Neural cell (in vitro differentiated cells): ENCODE results near the gene BMPR1A. TPM values are rescaled to one million over a fixed set of nuclear protein-coding genes. Genes with fewer than 3 reads are reported as not detected.

Experiments used
- H2AFZ ChIP-seq: fragments of 200-600, 300-800 bp; sonication (generic), shearing (Covaris generic); 2 replicates; pipeline ENCODE4 v1.6.0; 2014; ENCODE audit warnings: low read depth, mild to moderate bottlenecking, antibody characterized with exemption, low read length, moderate library complexity
- H3F3A ChIP-seq: fragments of 200-600 bp; shearing (Covaris generic); 2 replicates; pipeline ENCODE4 v1.6.1; 2016; ENCODE audit warnings: mild to moderate bottlenecking, moderate library complexity, mixed read lengths, antibody characterized with exemption, low read length; ENCODE audit not compliant: insufficient read depth, poor library complexity, severe bottlenecking
- H3K27ac ChIP-seq: fragments of 200-600, 300-800 bp; sonication (generic), shearing (Covaris generic); 2 replicates; pipeline ENCODE4 v1.5.1; 2014; ENCODE audit warnings: mild to moderate bottlenecking, low read length, moderate library complexity
- H3K27me3 ChIP-seq: fragments of 300-800, 200-600 bp; sonication (generic), shearing (Covaris generic); 2 replicates; pipeline ENCODE4 v1.6.0; 2014; ENCODE audit warnings: mild to moderate bottlenecking, low read depth, low read length, moderate library complexity; ENCODE audit not compliant: insufficient read depth
- H3K36me3 ChIP-seq: fragments of 300-800, 200-600 bp; sonication (generic), shearing (Covaris generic); 2 replicates; pipeline ENCODE4 v1.5.1; 2014; ENCODE audit warnings: mild to moderate bottlenecking, antibody characterized with exemption, low read length, moderate library complexity; ENCODE audit not compliant: insufficient read depth
- H3K4me2 ChIP-seq: fragments of 300-800, 200-600 bp; sonication (generic), shearing (Covaris generic); 2 replicates; pipeline ENCODE4 v1.6.0; 2014; ENCODE audit warnings: mild to moderate bottlenecking, low read length
- H3K4me3 ChIP-seq: fragments of 300-800, 200-600 bp; sonication (generic), shearing (Covaris generic); 2 replicates; pipeline ENCODE4 v1.5.1; 2014; ENCODE audit warnings: mild to moderate bottlenecking, low read length, moderate library complexity
- H3K79me2 ChIP-seq: fragments of 200-600 bp; shearing (Covaris generic); replicated peaks from 2 replicates; pipeline ENCODE4 v1.6.0; 2014; ENCODE audit warnings: mild to moderate bottlenecking, low read length, moderate library complexity; ENCODE audit not compliant: insufficient read depth
- H3K9ac ChIP-seq: fragments of 300-800, 200-600 bp; sonication (generic), shearing (Covaris generic); 2 replicates; pipeline ENCODE4 v1.6.1; 2016; ENCODE audit warnings: mild to moderate bottlenecking, low read length, mixed read lengths
- H3K9me2 ChIP-seq: fragments of 200-600 bp; shearing (Covaris generic); 2 replicates; pipeline ENCODE4 v1.6.1; 2016; ENCODE audit warnings: mild to moderate bottlenecking, low read length, mixed read lengths; ENCODE audit not compliant: insufficient read depth
- H3K9me3 ChIP-seq: fragments of 200-600, 300-800 bp; sonication (generic), shearing (Covaris generic); 2 replicates; pipeline ENCODE4 v1.6.1; 2016; ENCODE audit warnings: mild to moderate bottlenecking, mixed run types, low read length, moderate library complexity, mixed read lengths
- H4K20me1 ChIP-seq: fragments of 200-600 bp; shearing (Covaris generic); 2 replicates; pipeline ENCODE4 v1.6.1; 2016; ENCODE audit warnings: mild to moderate bottlenecking, mixed run types; ENCODE audit not compliant: insufficient read depth
- CTCF ChIP-seq: fragments of 450-650 bp; IDR thresholded peaks from 2 replicates; pipeline ENCODE4 v1.5.1; 2014; ENCODE audit warnings: antibody characterized with exemption, mild to moderate bottlenecking, moderate library complexity; ENCODE audit not compliant: poor library complexity, severe bottlenecking
- EP300 ChIP-seq: fragments of 450-650 bp; conservative IDR thresholded peaks from 2 replicates; pipeline ENCODE4 v1.6.1; 2014; ENCODE audit warnings: antibody characterized with exemption, mild to moderate bottlenecking, moderate library complexity; ENCODE audit not compliant: poor library complexity, severe bottlenecking
- EZH2 ChIP-seq: fragments of 200-600, 300-800 bp; shearing (Covaris generic), sonication (generic); IDR thresholded peaks from 2 replicates; pipeline ENCODE4 v1.6.1; 2014; ENCODE audit warnings: antibody characterized with exemption, low read length, borderline replicate concordance, mild to moderate bottlenecking; ENCODE audit not compliant: insufficient read depth, poor library complexity, severe bottlenecking
- MXI1 ChIP-seq: fragments of 450-650 bp; conservative IDR thresholded peaks from 2 replicates; pipeline ENCODE4 v1.6.1; 2014; ENCODE audit warnings: antibody characterized with exemption, mild to moderate bottlenecking; ENCODE audit not compliant: poor library complexity, severe bottlenecking
- POLR2AphosphoS5 ChIP-seq: IDR thresholded peaks from 2 replicates; pipeline ENCODE4 v1.6.1; 2012
- RAD21 ChIP-seq: fragments of 450-650 bp; conservative IDR thresholded peaks from 2 replicates; pipeline ENCODE4 v1.6.1; 2014; ENCODE audit warnings: antibody characterized with exemption, mild to moderate bottlenecking, moderate library complexity
- SMC3 ChIP-seq: fragments of 450-650 bp; conservative IDR thresholded peaks from 2 replicates; pipeline ENCODE4 v1.6.1; 2014; ENCODE audit warnings: antibody characterized with exemption, mild to moderate bottlenecking, moderate library complexity; ENCODE audit not compliant: poor library complexity
- TAF1 ChIP-seq: IDR thresholded peaks from 2 replicates; pipeline ENCODE4 v1.6.1; 2012; ENCODE audit warnings: low read depth
- polyA plus RNA-seq: library from polyadenylated mRNA; depleted of rRNA; stranded (reverse); fragments of >200 nt; gene quantifications from 2 replicates; pipeline ENCODE4 v1.2.3, GENCODE V29; 2014
- TF ChIP-seq, protein P1 (sequence below): IDR thresholded peaks from 2 replicates; pipeline ENCODE4 v1.6.1; 2012; ENCODE audit warnings: borderline replicate concordance

BMPR1A gene
- polyA plus RNA-seq, 1 donor from 2014 or later, result 29.9 TPM

GRCh38 chr10:86849181-86849894 lies 92.9 kb downstream of the BMPR1A start:
- no peaks in the 10 kb centered on the region for H3K36me3 ChIP-seq
- no peak overlapping the region for H3K4me3 ChIP-seq
- H3K9me3 ChIP-seq, result no peaks in the 10 kb centered on the region
- no peak overlapping the region for H3K9ac ChIP-seq
- TF ChIP-seq EZH2, result no peak
- H3K79me2 ChIP-seq, result no peaks in the 10 kb centered on the region
- no peaks in the 10 kb centered on the region for H3K9me2 ChIP-seq
- no peak overlapping the region for H2AFZ ChIP-seq
- no peaks in the 10 kb centered on the region for H4K20me1 ChIP-seq
- H3K4me2 ChIP-seq, result no peak overlapping the region
- no peaks in the 10 kb centered on the region for H3K27me3 ChIP-seq
- no peak overlapping the region for H3K27ac ChIP-seq
- H3F3A ChIP-seq, result no peaks in the 10 kb centered on the region

GRCh38 chr10:86850481-86850880 lies 94.1 kb downstream of the BMPR1A start:
- TF ChIP-seq, protein P1, sequence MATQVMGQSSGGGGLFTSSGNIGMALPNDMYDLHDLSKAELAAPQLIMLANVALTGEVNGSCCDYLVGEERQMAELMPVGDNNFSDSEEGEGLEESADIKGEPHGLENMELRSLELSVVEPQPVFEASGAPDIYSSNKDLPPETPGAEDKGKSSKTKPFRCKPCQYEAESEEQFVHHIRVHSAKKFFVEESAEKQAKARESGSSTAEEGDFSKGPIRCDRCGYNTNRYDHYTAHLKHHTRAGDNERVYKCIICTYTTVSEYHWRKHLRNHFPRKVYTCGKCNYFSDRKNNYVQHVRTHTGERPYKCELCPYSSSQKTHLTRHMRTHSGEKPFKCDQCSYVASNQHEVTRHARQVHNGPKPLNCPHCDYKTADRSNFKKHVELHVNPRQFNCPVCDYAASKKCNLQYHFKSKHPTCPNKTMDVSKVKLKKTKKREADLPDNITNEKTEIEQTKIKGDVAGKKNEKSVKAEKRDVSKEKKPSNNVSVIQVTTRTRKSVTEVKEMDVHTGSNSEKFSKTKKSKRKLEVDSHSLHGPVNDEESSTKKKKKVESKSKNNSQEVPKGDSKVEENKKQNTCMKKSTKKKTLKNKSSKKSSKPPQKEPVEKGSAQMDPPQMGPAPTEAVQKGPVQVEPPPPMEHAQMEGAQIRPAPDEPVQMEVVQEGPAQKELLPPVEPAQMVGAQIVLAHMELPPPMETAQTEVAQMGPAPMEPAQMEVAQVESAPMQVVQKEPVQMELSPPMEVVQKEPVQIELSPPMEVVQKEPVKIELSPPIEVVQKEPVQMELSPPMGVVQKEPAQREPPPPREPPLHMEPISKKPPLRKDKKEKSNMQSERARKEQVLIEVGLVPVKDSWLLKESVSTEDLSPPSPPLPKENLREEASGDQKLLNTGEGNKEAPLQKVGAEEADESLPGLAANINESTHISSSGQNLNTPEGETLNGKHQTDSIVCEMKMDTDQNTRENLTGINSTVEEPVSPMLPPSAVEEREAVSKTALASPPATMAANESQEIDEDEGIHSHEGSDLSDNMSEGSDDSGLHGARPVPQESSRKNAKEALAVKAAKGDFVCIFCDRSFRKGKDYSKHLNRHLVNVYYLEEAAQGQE, result no peak
- TF ChIP-seq CTCF (no peak), POLR2AphosphoS5 (no peak), RAD21 (no peak), TAF1 (no peak), SMC3 (no peak), EP300 (no peak), EZH2 (no peak), MXI1 (no peak)
- no peaks in the 10 kb centered on the region for H3K9me2 ChIP-seq
- H3K27ac ChIP-seq, result no peak overlapping the region
- H3K9me3 ChIP-seq, result no peaks in the 10 kb centered on the region
- no peaks in the 10 kb centered on the region for H4K20me1 ChIP-seq
- no peaks in the 10 kb centered on the region for H3K27me3 ChIP-seq
- no peak overlapping the region for H3K4me3 ChIP-seq
- no peaks in the 10 kb centered on the region for H3F3A ChIP-seq
- no peak overlapping the region for H3K9ac ChIP-seq
- H3K4me2 ChIP-seq, result no peak overlapping the region
- no peak overlapping the region for H2AFZ ChIP-seq
- H3K36me3 ChIP-seq, result no peaks in the 10 kb centered on the region
- H3K79me2 ChIP-seq, result no peaks in the 10 kb centered on the region
